HEK293 (cell line): ENCODE results near the gene FAM174B.

ENCODE experiments used
- CTCF ChIA-PET: fragments of 350-600 bp; formaldehyde crosslinking; extraction: SDS; loops from one replicate; lab custom pipeline; 2021; ENCODE audit warnings: antibody characterized with exemption; lab: Yijun Ruan, JAX
- POLR2A ChIA-PET: fragments of 300-600 bp; formaldehyde crosslinking; extraction: SDS; loops from one replicate; lab custom pipeline; 2020; ENCODE audit warnings: antibody characterized with exemption, inconsistent platforms; lab: Yijun Ruan, JAX
- H3K27ac ChIP-seq: fragments of 200-500 bp; sonication (Bioruptor generic); 2 replicates; pipeline ENCODE4 v1.5.1; 2014; ENCODE audit warnings: low read depth, low read length, control low read depth, inconsistent platforms; ENCODE audit errors: extremely low read depth
- H3K36me3 ChIP-seq, 2 experiments: fragments of 200-500 bp in 1 of 2; sonication (Bioruptor generic) in 1 of 2; 1 replicate in 1 of 2; 2 replicates in 1 of 2; pipeline ENCODE4 v1.5.1; 2014 to 2017; ENCODE audit warnings: inconsistent platforms in 2 of 2, low read length in 2 of 2; ENCODE audit not compliant: control insufficient read depth in 2 of 2, insufficient read depth in 1 of 2
- H3K4me1 ChIP-seq: fragments of 200-500 bp; sonication (Bioruptor generic); 2 replicates; pipeline ENCODE4 v1.5.1; 2014; ENCODE audit warnings: mild to moderate bottlenecking, low read length, inconsistent platforms; ENCODE audit not compliant: control insufficient read depth, insufficient read depth
- H3K4me3 ChIP-seq: 2 replicates; pipeline ENCODE4 v1.5.1; 2011; ENCODE audit warnings: low read depth, mild to moderate bottlenecking, control low read depth, low read length, moderate library complexity
- H3K9me3 ChIP-seq: fragments of 200-500 bp; sonication (Bioruptor generic); 2 replicates; pipeline ENCODE4 v1.5.1; 2014; ENCODE audit warnings: low read depth, low read length, inconsistent platforms; ENCODE audit not compliant: control insufficient read depth, insufficient read depth
- BCL11A ChIP-seq: fragments of 450-650 bp; formaldehyde crosslinking; IDR thresholded peaks from 2 replicates; pipeline ENCODE4 v1.5.1; 2016; ENCODE audit warnings: low read depth, missing biosample characterization, missing genetic modification characterization
- FEZF1 ChIP-seq: fragments of 450-650 bp; formaldehyde crosslinking; IDR thresholded peaks from 2 replicates; pipeline ENCODE4 v1.5.1; 2016; ENCODE audit warnings: missing biosample characterization, missing genetic modification characterization
- GLI4 ChIP-seq: fragments of 450-650 bp; formaldehyde crosslinking; IDR thresholded peaks from 2 replicates; pipeline ENCODE4 v1.5.1; 2016; ENCODE audit warnings: missing biosample characterization, missing genetic modification characterization
- KLF17 ChIP-seq: fragments of 450-650 bp; formaldehyde crosslinking; IDR thresholded peaks from 2 replicates; pipeline ENCODE4 v1.5.1; 2016; ENCODE audit warnings: missing biosample characterization, missing genetic modification characterization
- KLF9 ChIP-seq: fragments of 450-650 bp; formaldehyde crosslinking; IDR thresholded peaks from 2 replicates; pipeline ENCODE4 v1.5.1; 2016; ENCODE audit warnings: missing biosample characterization, missing genetic modification characterization, low read depth
- RBAK ChIP-seq: fragments of 450-650 bp; formaldehyde crosslinking; IDR thresholded peaks from 2 replicates; pipeline ENCODE4 v1.5.1; 2016; ENCODE audit warnings: missing biosample characterization, missing genetic modification characterization
- REPIN1 ChIP-seq: fragments of 450-650 bp; formaldehyde crosslinking; IDR thresholded peaks from 2 replicates; pipeline ENCODE4 v1.5.1; 2017; ENCODE audit warnings: missing biosample characterization, missing genetic modification characterization, low read depth
- ZBTB1 ChIP-seq: fragments of 450-650 bp; formaldehyde crosslinking; IDR thresholded peaks from 2 replicates; pipeline ENCODE4 v1.5.1; 2016; ENCODE audit warnings: missing biosample characterization, missing genetic modification characterization
- ZFP41 ChIP-seq: fragments of 450-650 bp; formaldehyde crosslinking; IDR thresholded peaks from 2 replicates; pipeline ENCODE4 v1.5.1; 2016; ENCODE audit warnings: missing biosample characterization, missing genetic modification characterization, borderline replicate concordance
- ZNF148 ChIP-seq: fragments of 450-650 bp; formaldehyde crosslinking; IDR thresholded peaks from 2 replicates; pipeline ENCODE4 v1.5.0; 2017; ENCODE audit warnings: missing biosample characterization, missing genetic modification characterization, borderline replicate concordance
- ZNF174 ChIP-seq: fragments of 450-650 bp; formaldehyde crosslinking; IDR thresholded peaks from 2 replicates; pipeline ENCODE4 v1.5.0; 2017; ENCODE audit warnings: missing biosample characterization, mild to moderate bottlenecking, missing genetic modification characterization
- ZNF184 ChIP-seq: fragments of 450-650 bp; IDR thresholded peaks from 2 replicates; pipeline ENCODE4 v1.5.1; 2018; ENCODE audit warnings: missing biosample characterization, mild to moderate bottlenecking, missing genetic modification characterization
- ZNF202 ChIP-seq: fragments of 450-650 bp; formaldehyde crosslinking; IDR thresholded peaks from 2 replicates; pipeline ENCODE4 v1.5.1; 2016; ENCODE audit warnings: missing biosample characterization, missing genetic modification characterization, borderline replicate concordance
- ZNF24 ChIP-seq: fragments of 450-650 bp; formaldehyde crosslinking; IDR thresholded peaks from 2 replicates; pipeline ENCODE4 v1.5.1; 2016; ENCODE audit warnings: missing biosample characterization, missing genetic modification characterization
- ZNF473 ChIP-seq: fragments of 450-650 bp; formaldehyde crosslinking; IDR thresholded peaks from 2 replicates; pipeline ENCODE4 v1.5.1; 2017; ENCODE audit warnings: missing biosample characterization, missing genetic modification characterization
- ZNF623 ChIP-seq: fragments of 450-650 bp; formaldehyde crosslinking; IDR thresholded peaks from 2 replicates; pipeline ENCODE4 v1.5.1; 2016; ENCODE audit warnings: missing biosample characterization, missing genetic modification characterization
- ZNF658 ChIP-seq: fragments of 450-650 bp; formaldehyde crosslinking; IDR thresholded peaks from 2 replicates; pipeline ENCODE4; 2016; ENCODE audit warnings: missing biosample characterization, missing genetic modification characterization
- ZNF707 ChIP-seq: fragments of 450-650 bp; formaldehyde crosslinking; IDR thresholded peaks from 2 replicates; pipeline ENCODE4 v1.5.1; 2016; ENCODE audit warnings: missing biosample characterization, missing genetic modification characterization
- ZNF747 ChIP-seq: fragments of 450-650 bp; formaldehyde crosslinking; IDR thresholded peaks from 2 replicates; pipeline ENCODE4 v1.5.1; 2016; ENCODE audit warnings: missing biosample characterization, missing genetic modification characterization
- ZNF776 ChIP-seq: fragments of 450-650 bp; formaldehyde crosslinking; IDR thresholded peaks from 2 replicates; pipeline ENCODE4 v1.5.0; 2017; ENCODE audit warnings: missing biosample characterization, missing genetic modification characterization, borderline replicate concordance
- ZNF837 ChIP-seq: fragments of 450-650 bp; formaldehyde crosslinking; IDR thresholded peaks from 2 replicates; pipeline ENCODE4 v1.5.1; 2016; ENCODE audit warnings: missing biosample characterization, missing genetic modification characterization
- ZSCAN5A ChIP-seq: fragments of 450-650 bp; formaldehyde crosslinking; IDR thresholded peaks from 2 replicates; pipeline ENCODE4 v1.5.1; 2016; ENCODE audit warnings: missing biosample characterization, missing genetic modification characterization
- TF ChIP-seq, protein P1 (sequence below): fragments of 450-650 bp; formaldehyde crosslinking; IDR thresholded peaks from 2 replicates; pipeline ENCODE4 v1.5.1; 2016; ENCODE audit warnings: missing biosample characterization, missing genetic modification characterization

FAM174B gene

DNA sequence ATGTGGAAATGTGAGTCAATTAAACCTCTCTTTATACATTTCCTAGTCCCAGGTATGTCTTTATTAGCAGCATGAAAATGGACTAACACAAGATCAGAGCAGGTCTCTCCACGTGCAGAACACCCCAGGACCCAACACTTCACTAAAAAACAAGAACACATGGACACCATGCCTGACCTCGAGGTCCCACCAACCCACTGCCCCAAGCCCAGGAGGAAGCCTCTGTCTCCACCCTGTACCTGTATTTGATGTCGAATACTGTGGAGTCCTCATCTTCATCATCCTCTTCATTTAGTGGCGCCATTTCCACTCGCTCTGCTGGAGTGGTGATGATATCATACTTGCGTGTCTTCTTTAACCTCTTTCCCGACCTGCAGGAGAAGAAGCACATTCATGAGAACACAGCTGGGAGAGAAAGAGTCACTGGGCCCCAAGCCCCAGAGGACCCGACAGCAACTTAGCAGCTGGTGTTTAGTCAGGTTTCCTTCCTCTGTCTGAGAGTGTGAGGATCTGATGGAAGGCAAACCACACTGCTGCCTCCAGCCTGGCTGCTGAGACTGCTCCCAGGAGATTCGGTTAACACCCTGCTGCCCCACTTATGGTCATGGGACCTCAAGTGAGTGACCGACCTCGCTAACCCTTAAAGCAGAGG is 25.5 kb downstream of the FAM174B start:
- H3K27ac ChIP-seq: no peak overlapping the region
- no peak overlapping the region for H3K4me3 ChIP-seq
- H3K9me3 ChIP-seq: no peaks in the 10 kb centered on the region
- ChIA-PET CTCF (no interaction called here), POLR2A (no interaction called here)
- TF ChIP-seq FEZF1: no peak
- TF ChIP-seq ZNF747 (tag by site-specific recombination): no peak
- no peak for TF ChIP-seq ZNF184
- no peak for TF ChIP-seq KLF9
- TF ChIP-seq ZFP41: no peak
- H3K36me3 ChIP-seq: peaks cover 0 to 5% of the 10 kb centered on the region in 2 experiments; a peak in 1 of 3 replicates
- H3K4me1 ChIP-seq: no peaks in the 10 kb centered on the region

DNA sequence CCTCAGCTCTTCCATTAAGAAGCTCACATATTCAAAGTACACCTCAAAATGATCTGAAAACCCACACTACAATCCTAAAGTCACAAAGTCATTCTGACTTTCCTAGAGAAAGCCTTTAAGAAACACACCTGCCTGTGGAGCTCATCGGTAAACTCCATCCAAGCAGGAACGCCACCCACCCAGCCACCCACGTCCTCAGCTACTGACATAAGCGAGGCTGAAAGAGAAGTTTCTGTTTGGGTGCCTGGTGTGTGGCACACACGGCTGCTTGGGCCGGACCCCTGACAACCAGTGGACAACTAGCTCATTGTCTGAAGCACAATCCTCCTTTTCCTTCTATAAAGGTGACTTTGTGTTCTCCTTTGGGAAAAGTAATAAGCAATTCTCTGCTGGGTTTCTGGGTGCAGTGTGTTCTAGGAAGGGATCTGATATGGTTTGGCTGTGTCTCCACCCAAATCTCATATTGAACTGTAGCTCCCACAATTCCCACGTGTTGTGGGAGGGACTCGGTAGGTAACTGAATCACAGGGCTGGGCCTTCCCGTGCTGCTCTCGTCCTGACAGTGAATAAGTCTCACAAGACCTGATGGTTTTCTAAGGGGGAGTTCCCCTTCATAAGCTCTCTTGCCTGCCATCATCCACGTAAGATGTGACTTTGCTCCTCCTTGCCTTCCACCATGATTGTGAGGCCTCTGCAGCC is 26.1 kb downstream of the FAM174B start:
- ChIA-PET CTCF (interaction anchor here (0.6 to 0.7 kb wide), 2 partner anchors 17 to 776 kb away, joined by 3 to 9 read pairs; partner anchors contain the start of gene SLCO3A1), POLR2A (no interaction called here)
- H3K27ac ChIP-seq: no peak overlapping the region
- no peaks in the 10 kb centered on the region for H3K4me1 ChIP-seq
- TF ChIP-seq ZNF623 (tag by site-specific recombination): no peak
- no peak for TF ChIP-seq ZNF174 (tag by site-specific recombination)
- no peak for TF ChIP-seq RBAK (tag by site-specific recombination)
- no peak for TF ChIP-seq ZNF202 (tag by site-specific recombination)
- TF ChIP-seq ZNF148: no peak
- no peak for TF ChIP-seq KLF17 (tag by site-specific recombination)
- TF ChIP-seq ZNF473 (tag by site-specific recombination): no peak
- H3K36me3 ChIP-seq: peaks cover 0 to 5% of the 10 kb centered on the region in 2 experiments; a peak in 1 of 3 replicates
- no peak overlapping the region for H3K4me3 ChIP-seq
- H3K9me3 ChIP-seq: no peaks in the 10 kb centered on the region

DNA sequence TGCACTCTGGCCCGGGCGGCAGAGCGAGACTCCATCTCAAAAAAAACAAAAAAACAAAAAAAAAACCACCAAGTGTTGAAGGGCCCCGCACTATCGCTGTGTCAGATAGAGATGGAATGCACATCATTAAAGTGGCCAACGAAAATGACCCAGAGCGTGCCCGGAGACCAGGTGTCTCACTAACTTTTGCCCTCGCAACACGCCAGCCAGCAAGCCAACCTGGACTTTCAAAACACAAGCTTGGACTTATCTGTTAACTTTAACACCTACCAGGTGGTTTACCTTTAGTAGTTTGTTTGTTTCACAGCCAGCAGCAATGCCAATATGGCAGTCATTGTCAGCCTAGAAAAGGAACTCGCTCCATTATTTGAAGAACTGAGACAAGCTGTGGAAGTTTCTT is 28.6 kb downstream of the FAM174B start:
- no peak overlapping the region for H3K4me3 ChIP-seq
- TF ChIP-seq GLI4 (tag by site-specific recombination): no peak
- no peak for TF ChIP-seq ZBTB1 (tag by site-specific recombination)
- TF ChIP-seq ZNF658 (tag by site-specific recombination): no peak
- no peak for TF ChIP-seq ZNF24
- no peak for TF ChIP-seq ZNF776 (tag by site-specific recombination)
- TF ChIP-seq ZNF707: no peak
- TF ChIP-seq REPIN1 (tag by site-specific recombination): no peak
- TF ChIP-seq, protein P1, sequence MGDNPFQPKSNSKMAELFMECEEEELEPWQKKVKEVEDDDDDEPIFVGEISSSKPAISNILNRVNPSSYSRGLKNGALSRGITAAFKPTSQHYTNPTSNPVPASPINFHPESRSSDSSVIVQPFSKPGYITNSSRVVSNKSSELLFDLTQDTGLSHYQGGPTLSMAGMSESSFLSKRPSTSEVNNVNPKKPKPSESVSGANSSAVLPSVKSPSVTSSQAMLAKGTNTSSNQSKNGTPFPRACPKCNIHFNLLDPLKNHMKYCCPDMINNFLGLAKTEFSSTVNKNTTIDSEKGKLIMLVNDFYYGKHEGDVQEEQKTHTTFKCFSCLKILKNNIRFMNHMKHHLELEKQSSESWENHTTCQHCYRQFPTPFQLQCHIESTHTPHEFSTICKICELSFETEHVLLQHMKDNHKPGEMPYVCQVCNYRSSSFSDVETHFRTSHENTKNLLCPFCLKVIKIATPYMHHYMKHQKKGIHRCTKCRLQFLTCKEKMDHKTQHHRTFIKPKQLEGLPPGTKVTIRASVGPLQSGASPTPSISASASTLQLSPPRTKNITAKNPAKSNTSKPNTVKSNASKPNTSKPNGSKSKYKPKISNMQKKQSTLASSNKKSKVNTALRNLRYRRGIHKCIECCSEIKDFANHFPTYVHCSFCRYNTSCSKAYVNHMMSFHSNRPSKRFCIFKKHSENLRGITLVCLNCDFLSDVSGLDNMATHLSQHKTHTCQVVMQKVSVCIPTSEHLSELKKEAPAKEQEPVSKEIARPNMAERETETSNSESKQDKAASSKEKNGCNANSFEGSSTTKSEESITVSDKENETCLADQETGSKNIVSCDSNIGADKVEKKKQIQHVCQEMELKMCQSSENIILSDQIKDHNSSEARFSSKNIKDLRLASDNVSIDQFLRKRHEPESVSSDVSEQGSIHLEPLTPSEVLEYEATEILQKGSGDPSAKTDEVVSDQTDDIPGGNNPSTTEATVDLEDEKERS (tag by site-specific recombination): no peak
- no peak for TF ChIP-seq BCL11A (tag by site-specific recombination)
- TF ChIP-seq ZSCAN5A (tag by site-specific recombination): no peak
- TF ChIP-seq ZNF837 (tag by site-specific recombination): no peak

More for the DNA sequence above, 28.6 kb downstream of the FAM174B start:
- H3K27ac ChIP-seq: no peak overlapping the region
- H3K36me3 ChIP-seq: peaks cover 0 to 5% of the 10 kb centered on the region in 2 experiments; a peak in 1 of 3 replicates
- H3K4me1 ChIP-seq: no peaks in the 10 kb centered on the region
- ChIA-PET CTCF (no interaction called here), POLR2A (no interaction called here)
- H3K9me3 ChIP-seq: no peaks in the 10 kb centered on the region
